ENCODE results near the gene CSDE1.

DNA sequence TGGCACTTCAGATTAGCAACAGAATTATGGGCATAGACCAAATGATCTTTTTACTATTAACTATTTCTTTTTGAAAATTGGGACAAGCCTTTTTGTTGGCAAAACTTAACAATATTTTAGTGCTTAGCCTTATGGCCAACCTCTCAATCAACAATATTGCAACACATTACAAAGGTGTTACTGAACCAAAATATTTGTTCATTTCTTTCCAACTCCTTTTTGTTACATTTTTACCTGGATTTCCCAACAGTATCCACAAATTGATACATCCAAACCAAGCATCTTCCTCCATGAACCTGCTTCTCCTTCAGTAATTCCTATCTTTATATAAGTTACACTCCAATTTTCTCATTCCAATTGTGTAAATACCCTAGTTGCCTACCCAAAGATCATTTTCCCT, 61.0 kb downstream of the CSDE1 start:
- TF ChIP-seq CTCF (IDR thresholded peaks at IDR 0.05) (no peak), POLR2AphosphoS5 (IDR thresholded peaks at IDR 0.05) (no peak)
